Subcutaneous adipose tissue (tissue), 4 donors: ENCODE measurements around the gene PPFIA4. TPM values are rescaled to one million over a fixed set of nuclear protein-coding genes. Genes with fewer than 3 reads are reported as not detected.

Experiments used
- total RNA-seq, 4 donors: library from RNA; depleted of rRNA; stranded (reverse); fragments of >200 nt; gene quantifications; one replicate each; pipeline ENCODE4 v1.1.0, GENCODE V29; 2016
- TF ChIP-seq, protein P1 (sequence below): fragments of 450-650 bp; IDR thresholded peaks from one replicate; pipeline ENCODE4 v1.5.1; 2016; ENCODE audit warnings: low read depth, mild to moderate bottlenecking, control low read depth, antibody characterized with exemption, moderate library complexity

The PPFIA4 gene
- total RNA-seq, 4 donors from 2014 or later: 0.16 to 0.19 (median 0.17) TPM; not detected in 1

DNA sequence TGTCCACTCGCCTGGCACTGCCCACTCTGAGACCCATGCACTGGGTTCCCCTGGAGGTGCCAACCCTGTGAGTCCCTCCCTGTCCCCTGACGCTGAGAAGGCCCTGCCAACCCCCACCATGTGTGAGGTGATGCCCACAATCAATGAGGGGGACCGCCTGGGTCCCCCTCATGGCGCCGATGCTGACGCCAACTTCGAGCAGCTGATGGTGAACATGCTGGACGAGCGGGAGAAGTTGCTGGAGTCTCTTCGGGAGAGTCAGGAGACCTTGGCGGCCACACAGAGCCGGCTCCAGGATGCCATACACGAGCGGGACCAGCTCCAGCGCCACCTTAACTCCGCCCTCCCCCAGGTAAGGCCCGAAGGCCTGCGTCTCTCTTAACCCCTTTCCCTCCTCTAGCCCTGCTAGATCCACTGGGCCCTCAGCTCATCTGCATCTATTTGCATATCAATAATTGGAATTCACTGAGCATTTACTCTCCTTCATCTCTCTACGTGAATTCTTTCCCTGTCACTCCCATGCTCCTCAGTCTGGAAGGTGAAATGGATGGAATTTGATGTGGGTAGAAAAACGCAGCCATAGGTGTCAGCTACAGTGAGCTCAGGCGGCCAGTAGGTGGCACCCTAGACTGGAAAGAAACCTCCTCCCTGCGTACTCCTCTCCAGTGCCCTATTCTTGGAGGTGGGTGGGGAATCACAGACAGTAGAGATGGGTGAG, 12.8 kb downstream of the PPFIA4 start:
- TF ChIP-seq, protein P1, sequence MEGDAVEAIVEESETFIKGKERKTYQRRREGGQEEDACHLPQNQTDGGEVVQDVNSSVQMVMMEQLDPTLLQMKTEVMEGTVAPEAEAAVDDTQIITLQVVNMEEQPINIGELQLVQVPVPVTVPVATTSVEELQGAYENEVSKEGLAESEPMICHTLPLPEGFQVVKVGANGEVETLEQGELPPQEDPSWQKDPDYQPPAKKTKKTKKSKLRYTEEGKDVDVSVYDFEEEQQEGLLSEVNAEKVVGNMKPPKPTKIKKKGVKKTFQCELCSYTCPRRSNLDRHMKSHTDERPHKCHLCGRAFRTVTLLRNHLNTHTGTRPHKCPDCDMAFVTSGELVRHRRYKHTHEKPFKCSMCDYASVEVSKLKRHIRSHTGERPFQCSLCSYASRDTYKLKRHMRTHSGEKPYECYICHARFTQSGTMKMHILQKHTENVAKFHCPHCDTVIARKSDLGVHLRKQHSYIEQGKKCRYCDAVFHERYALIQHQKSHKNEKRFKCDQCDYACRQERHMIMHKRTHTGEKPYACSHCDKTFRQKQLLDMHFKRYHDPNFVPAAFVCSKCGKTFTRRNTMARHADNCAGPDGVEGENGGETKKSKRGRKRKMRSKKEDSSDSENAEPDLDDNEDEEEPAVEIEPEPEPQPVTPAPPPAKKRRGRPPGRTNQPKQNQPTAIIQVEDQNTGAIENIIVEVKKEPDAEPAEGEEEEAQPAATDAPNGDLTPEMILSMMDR: no peak

DNA sequence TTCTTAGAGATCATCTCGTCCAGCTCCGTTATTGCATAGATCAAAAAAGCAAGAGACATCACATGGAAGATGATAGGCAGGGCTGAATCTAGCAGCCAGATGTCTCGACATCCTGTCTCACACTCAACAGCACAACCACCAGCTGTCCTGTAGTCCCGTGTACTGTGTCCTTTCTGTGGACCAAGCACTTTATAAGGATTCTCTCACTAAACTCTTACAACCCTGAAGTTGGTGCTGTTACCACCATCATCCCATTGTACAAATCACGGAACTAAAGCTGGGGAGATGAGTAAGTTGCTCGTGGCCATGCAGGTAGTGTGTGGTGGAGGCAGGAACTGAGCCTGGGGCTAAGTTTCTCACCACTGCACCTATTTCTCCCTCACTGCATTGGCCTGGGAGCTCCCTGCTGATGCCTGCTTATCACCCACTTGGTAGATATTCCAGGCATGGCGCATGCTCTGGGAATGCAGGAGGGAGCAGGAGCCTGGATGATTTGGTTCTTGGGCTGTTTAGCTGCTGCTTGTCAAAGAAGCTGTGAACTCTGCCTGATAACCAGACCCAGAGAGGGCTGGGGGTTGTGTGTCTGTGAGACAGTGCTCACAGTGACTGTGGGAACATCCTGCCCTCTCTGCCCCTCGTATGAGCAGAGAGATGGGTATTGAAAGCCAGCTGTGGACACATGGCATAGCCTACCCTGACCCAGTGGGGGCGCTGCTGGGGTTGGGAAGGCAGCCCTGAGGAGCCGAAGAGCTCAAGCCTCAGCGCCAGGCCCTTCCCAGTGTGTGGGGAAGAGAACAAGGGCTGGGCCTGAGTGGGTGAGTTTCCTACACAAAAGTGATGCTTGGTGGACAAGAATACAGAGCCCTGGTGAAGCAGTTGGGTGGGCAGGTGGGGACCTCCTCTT, 13.6 kb downstream of the PPFIA4 start:
- TF ChIP-seq, protein P1: no peak

DNA sequence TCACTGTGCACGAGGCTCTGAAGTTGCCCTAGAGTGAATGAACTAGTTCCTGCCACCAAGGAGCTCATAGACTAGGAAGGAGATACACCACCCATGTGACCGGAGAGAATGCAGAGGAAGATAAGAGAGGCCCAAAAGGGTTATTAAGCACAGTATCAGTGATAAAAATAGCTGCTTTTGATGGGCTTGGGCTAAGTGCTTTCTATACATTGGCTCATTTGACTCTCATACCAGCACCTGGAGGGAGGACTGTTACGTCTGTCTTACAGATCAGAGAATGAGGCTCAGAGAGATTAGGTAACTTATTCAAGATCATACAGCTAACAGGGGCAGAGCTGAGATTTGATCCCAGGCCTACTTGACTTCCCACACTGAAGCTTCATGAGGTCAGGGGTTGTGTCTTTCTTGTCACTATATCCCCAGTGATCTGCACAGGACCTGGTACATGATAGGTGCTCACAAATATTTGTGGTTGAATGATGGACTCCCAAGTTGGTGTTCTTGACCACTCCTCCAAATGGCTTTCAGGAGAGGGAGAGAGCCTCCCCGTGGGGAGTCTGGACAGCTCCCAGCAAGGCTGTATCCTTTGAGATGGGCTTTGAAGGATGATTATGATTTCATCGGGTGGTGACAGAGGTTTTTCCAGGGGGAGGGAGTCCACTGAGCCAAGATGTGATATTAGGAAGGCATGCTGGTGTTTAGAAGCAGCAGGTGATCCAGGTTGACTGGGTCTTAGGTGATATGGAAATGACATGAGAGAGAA, 14.4 kb downstream of the PPFIA4 start:
- TF ChIP-seq, protein P1: no peak

DNA sequence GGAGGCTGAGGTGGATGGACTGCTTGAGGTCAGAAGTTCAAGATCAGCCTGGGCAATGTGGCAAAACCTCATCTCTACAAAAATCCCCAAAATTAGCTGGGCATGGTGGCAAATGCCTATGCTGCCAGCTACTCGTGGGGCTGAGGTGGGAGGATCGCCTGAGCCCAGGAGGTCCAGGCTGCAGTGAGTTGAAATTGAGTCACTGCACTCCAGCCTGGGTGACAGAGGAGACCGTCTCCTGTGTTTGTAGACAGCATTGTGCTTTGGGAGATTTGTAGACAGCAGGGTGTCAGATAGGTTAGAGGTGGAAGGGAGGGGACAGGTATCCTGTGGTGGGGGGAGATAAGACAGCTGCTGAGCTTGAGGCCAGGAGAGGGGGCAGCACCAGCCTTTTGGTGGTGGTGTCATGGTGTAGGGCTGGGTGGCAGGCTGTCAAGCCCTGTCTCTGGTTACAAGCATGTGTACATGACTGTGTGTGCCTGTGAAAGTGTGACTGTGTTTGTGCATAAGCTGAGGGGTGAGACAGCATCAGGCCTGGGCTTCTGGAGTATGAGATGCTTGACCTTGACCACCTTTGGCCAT, 15.2 kb downstream of the PPFIA4 start:
- TF ChIP-seq, protein P1: no peak

DNA sequence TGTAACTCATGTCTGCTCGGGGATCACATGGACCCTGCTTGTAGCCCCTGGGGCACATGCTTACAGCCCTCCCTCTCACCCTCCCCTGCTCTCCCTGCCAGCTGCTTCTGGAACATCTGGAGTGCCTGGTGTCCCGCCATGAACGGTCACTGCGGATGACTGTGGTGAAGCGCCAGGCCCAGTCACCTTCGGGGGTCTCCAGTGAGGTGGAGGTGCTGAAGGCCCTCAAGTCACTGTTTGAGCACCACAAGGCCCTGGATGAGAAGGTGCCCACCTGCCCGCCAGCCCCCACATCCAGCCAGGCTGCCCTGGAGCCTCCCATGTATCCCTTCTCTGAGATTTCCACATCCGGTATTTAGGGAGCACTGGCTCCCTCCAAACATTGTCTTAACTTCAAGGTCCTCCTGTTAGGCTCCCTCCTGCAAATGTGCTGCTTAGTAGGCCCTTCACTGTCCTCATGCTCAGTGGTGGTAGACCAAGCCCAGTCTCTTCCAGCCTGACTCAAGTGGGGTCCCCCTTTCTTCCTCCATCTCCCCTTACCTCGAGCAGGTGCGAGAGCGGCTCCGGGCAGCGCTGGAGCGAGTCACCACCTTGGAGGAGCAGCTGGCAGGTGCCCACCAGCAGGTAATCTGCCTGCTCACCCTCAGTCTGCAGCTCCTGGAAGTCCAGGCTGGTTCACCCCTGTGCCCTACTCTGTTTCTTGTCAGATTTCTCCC, 17.7 kb downstream of the PPFIA4 start:
- TF ChIP-seq, protein P1: no peak

DNA sequence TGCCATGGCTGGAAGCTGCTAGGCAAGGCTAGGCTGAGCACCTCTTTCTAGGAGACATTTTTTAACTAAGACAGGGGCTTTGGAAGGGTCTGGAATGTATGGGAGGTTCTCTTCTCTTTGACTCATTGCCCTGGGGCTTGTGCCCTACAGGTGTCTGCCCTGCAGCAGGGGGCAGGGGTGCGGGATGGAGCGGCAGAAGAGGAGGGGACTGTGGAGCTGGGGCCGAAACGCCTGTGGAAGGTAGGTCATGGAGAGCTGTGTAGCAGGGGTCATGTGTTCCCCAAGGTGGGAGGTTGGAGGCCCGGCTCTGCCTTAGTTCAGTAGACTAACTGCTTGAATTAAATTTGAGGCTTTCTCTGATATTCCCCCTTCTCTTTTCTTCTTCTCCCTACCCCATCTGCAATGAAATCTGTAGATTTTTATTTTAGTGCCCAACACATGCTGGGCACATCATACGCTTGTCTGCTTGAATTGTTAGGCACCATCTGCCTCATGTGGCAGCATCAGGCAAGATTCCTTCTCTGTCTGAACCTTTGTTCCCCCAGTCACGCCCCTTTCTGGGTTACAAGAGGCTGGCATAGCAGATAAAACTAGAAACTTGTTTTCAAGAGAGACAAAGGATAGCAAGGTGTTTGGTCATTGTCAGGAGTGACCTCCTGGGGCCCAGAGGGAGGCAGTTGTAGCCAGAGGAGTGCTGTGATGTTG, 18.4 kb downstream of the PPFIA4 start:
- TF ChIP-seq, protein P1: no peak
